Caco-2 (cell line): ENCODE measurements around the gene ZNF302. TPM values are rescaled to one million over a fixed set of nuclear protein-coding genes. Genes with fewer than 3 reads are reported as not detected.
"Not testable (repeated sequence)": the region's sequence is repeated elsewhere in the genome, so short reads cannot be mapped to it uniquely, and the experiment has no call there.

ENCODE experiments used
- BruUV-seq: library from RNA; stranded (reverse); fragments of 400-500 nt; replicated peaks from 2 replicates; lab custom pipeline; 2021; lab: Mats Ljungman, UMichigan
- CTCF ChIA-PET: fragments of 300-600 bp; sonication (Branson Sonifier 250); formaldehyde crosslinking; loops from one replicate; lab custom pipeline; 2022; ENCODE audit warnings: antibody characterized with exemption; lab: Charles Lee
- POLR2A ChIA-PET: fragments of 300-600 bp; sonication (Branson Sonifier 250); formaldehyde crosslinking; loops from one replicate; lab custom pipeline; 2022; ENCODE audit warnings: antibody characterized with exemption; lab: Charles Lee
- DNase-seq, 2 experiments: peaks; one replicate each; pipeline versions ENCODE4 v3.0.0 to v3.0.0-alpha.2; 2020 to 2022
- H3K27me3 ChIP-seq: replicated peaks from 2 replicates; pipeline ENCODE4 v1.6.0; 2011; ENCODE audit warnings: low read length; ENCODE audit not compliant: control insufficient read depth, insufficient read depth
- H3K36me3 ChIP-seq: 2 replicates; pipeline ENCODE4 v1.5.1; 2011; ENCODE audit warnings: low read length; ENCODE audit not compliant: control insufficient read depth, insufficient read depth
- H3K4me1 ChIP-seq: fragments of 250-450 bp; sonication (Bioruptor Pico); 2 replicates; pipeline ENCODE4 v1.5.1; 2020; ENCODE audit warnings: mild to moderate bottlenecking
- H3K4me3 ChIP-seq: 2 replicates; pipeline ENCODE4 v1.5.1; 2011; ENCODE audit warnings: low read depth, mild to moderate bottlenecking, control low read depth, low read length
- H3K9me3 ChIP-seq: fragments of 250-450 bp; sonication (Bioruptor Pico); 2 replicates; pipeline ENCODE4 v1.5.1; 2020; ENCODE audit warnings: mild to moderate bottlenecking, moderate library complexity
- H3K27ac Mint-ChIP-seq: one replicate; pipeline ENCODE4 v1.8.0; 2022; ENCODE audit warnings: mixed read lengths; ENCODE audit not compliant: unreplicated experiment
- H3K27me3 Mint-ChIP-seq: one replicate; pipeline ENCODE4 v1.8.0; 2022; ENCODE audit warnings: mixed read lengths; ENCODE audit not compliant: insufficient read depth, unreplicated experiment
- H3K36me3 Mint-ChIP-seq: one replicate; pipeline ENCODE4 v1.8.0; 2022; ENCODE audit warnings: mild to moderate bottlenecking, mixed read lengths; ENCODE audit not compliant: insufficient read depth, unreplicated experiment
- H3K4me1 Mint-ChIP-seq: one replicate; pipeline ENCODE4 v1.8.0; 2022; ENCODE audit warnings: low read depth, mixed read lengths; ENCODE audit not compliant: unreplicated experiment
- H3K4me3 Mint-ChIP-seq: one replicate; pipeline ENCODE4 v1.8.0; 2022; ENCODE audit warnings: mild to moderate bottlenecking, moderate library complexity, mixed read lengths; ENCODE audit not compliant: unreplicated experiment
- H3K9me3 Mint-ChIP-seq: one replicate; pipeline ENCODE4 v1.8.0; 2022; ENCODE audit warnings: mixed read lengths; ENCODE audit not compliant: unreplicated experiment
- intact Hi-C: fragments of 100-400 bp; cut with micrococcal nuclease; formaldehyde crosslinking; loops from one replicate; pipeline ENCODE4 v1.10.0; 2022; ENCODE audit not compliant: unreplicated experiment
- total RNA-seq: library from RNA; stranded (reverse); gene quantifications from 2 replicates; pipeline ENCODE4 v1.2.3, GENCODE V29; 2022
- TF ChIP-seq, protein P1 (sequence below), 2 experiments: fragments of 200-600 bp in 1 of 2; IDR thresholded peaks; 1 replicate in 1 of 2; 2 replicates in 1 of 2; pipeline versions ENCODE4 v1.5.1 to v1.8.0; 2011 to 2022; ENCODE audit warnings: antibody characterized with exemption in 1 of 2, control low read depth in 1 of 2, inconsistent platforms in 1 of 2, low read depth in 1 of 2, low read length in 1 of 2, mild to moderate bottlenecking in 1 of 2, moderate library complexity in 1 of 2; ENCODE audit not compliant: insufficient read depth in 1 of 2, severe bottlenecking in 1 of 2, unreplicated experiment in 1 of 2

ZNF302 gene
- total RNA-seq, 1 experiment from 2014 or later = 30.1 TPM

DNA sequence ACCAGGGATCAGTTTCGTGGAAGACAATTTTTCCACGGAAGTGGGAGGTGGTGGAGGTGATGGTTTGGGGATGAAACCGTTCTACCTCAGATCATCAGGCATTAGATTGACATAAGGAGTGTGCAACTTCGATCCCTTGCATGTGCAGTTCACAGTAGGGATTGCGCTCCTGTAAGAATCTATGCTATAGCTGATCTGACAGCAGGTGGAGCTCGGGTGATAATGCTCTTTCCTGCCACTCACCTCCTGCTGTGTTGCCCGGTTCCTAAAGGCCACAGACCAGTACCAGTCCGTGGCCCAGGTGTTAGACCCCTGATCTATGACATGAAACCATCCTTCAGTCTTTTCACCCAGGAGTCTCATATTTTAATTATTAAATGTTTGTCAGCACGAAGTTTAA lies 4.0 kb downstream of the ZNF302 start:
- Histone ChIP-seq H3K36me3 (peaks cover 15% of the 10 kb centered on the region), H3K4me3 (no peak overlapping the region), H3K27me3 (no peaks in the 10 kb centered on the region), H3K4me1 (0 out of 2 replicates have a peak, but pooled peaks cover 4% of the 10 kb centered on the region), H3K9me3 (peaks cover 19% of the 10 kb centered on the region)
- no peak for DNase-seq
- Mint-ChIP-seq H3K27ac (no peak overlapping the region), H3K4me1 (peaks cover 9% of the 10 kb centered on the region), H3K9me3 (peaks cover 44% of the 10 kb centered on the region), H3K4me3 (no peak overlapping the region), H3K36me3 (peaks cover 65% of the 10 kb centered on the region), H3K27me3 (no peaks in the 10 kb centered on the region)
- BruUV-seq = no TSS peak
- ChIA-PET POLR2A (no interaction called here), CTCF (no interaction called here)
- TF ChIP-seq, protein P1, sequence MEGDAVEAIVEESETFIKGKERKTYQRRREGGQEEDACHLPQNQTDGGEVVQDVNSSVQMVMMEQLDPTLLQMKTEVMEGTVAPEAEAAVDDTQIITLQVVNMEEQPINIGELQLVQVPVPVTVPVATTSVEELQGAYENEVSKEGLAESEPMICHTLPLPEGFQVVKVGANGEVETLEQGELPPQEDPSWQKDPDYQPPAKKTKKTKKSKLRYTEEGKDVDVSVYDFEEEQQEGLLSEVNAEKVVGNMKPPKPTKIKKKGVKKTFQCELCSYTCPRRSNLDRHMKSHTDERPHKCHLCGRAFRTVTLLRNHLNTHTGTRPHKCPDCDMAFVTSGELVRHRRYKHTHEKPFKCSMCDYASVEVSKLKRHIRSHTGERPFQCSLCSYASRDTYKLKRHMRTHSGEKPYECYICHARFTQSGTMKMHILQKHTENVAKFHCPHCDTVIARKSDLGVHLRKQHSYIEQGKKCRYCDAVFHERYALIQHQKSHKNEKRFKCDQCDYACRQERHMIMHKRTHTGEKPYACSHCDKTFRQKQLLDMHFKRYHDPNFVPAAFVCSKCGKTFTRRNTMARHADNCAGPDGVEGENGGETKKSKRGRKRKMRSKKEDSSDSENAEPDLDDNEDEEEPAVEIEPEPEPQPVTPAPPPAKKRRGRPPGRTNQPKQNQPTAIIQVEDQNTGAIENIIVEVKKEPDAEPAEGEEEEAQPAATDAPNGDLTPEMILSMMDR (IDR thresholded peaks at IDR 0.05; ENCODE audit: insufficient read depth in 1 of 2, low read depth in 1 of 2, low read length in 1 of 2, severe bottlenecking in 1 of 2, unreplicated experiment in 1 of 2) = no peak
- intact Hi-C loops = no loop called here

DNA sequence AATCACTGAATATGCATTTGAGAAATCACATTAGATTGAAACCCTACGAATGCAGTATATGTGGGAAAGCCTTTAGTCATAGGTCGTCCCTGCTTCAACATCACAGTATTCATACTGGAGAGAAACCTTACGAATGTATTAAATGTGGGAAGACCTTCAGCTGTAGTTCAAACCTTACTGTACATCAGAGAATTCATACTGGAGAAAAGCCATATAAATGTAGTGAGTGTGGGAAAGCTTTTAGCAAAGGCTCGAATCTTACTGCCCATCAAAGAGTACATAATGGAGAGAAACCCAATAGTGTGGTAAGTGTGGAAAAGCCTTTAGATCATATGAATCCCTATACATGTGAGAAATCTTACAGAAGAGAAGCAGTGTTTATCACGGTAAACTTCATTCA lies 7.8 kb downstream of the ZNF302 start:
- H3K27me3 ChIP-seq, POLR2A ChIA-PET, DNase-seq, H3K4me3 Mint-ChIP-seq, BruUV-seq, intact Hi-C loops, H3K27me3 Mint-ChIP-seq, H3K4me1 ChIP-seq, CTCF ChIA-PET, H3K36me3 ChIP-seq, H3K27ac Mint-ChIP-seq, H3K4me1 Mint-ChIP-seq, H3K4me3 ChIP-seq: not testable (repeated sequence)
- peaks cover 34% of the 10 kb centered on the region for H3K36me3 Mint-ChIP-seq
- peaks cover 26% of the 10 kb centered on the region for H3K9me3 ChIP-seq
- peaks cover 58% of the 10 kb centered on the region for H3K9me3 Mint-ChIP-seq

DNA sequence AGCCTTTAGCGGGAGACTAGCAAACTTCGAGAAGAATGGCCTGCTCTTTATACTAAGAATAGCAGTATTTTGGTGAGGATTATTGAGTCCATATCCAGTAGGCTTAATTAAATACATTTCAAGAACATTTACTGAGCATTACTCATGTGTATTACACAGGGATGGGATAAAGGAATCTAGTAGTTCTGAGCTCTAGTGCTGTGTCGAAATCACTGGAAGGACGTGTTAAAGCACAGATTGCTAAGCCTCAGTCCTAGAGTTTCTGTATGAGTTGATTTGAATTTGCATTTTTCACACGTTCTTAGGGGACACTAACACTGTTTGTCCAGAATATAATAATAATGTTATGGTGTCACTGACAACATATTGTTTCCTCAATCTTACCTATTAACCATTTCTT lies 9.0 kb downstream of the ZNF302 start:
- no peaks in the 10 kb centered on the region for H3K4me1 ChIP-seq
- ChIA-PET CTCF (no interaction called here), POLR2A (no interaction called here)
- peaks cover 4% of the 10 kb centered on the region for H3K27me3 Mint-ChIP-seq
- intact Hi-C loops = no loop called here
- no peaks in the 10 kb centered on the region for H3K4me1 Mint-ChIP-seq
- H3K27ac Mint-ChIP-seq = no peak overlapping the region
- H3K4me3 ChIP-seq = no peak overlapping the region
- TF ChIP-seq, protein P1 (IDR thresholded peaks at IDR 0.05; ENCODE audit: insufficient read depth in 1 of 2, low read depth in 1 of 2, low read length in 1 of 2, severe bottlenecking in 1 of 2, unreplicated experiment in 1 of 2) = no peak
- H3K36me3 ChIP-seq = peaks cover 4% of the 10 kb centered on the region; the same call in 1 of the 2 replicates
- no peak overlapping the region for H3K4me3 Mint-ChIP-seq
- peaks cover 25% of the 10 kb centered on the region for H3K36me3 Mint-ChIP-seq
- peaks cover 52% of the 10 kb centered on the region for H3K9me3 Mint-ChIP-seq
- H3K27me3 ChIP-seq = no peaks in the 10 kb centered on the region
- BruUV-seq = no TSS peak
- H3K9me3 ChIP-seq = peaks cover 26% of the 10 kb centered on the region
- no peak for DNase-seq

DNA sequence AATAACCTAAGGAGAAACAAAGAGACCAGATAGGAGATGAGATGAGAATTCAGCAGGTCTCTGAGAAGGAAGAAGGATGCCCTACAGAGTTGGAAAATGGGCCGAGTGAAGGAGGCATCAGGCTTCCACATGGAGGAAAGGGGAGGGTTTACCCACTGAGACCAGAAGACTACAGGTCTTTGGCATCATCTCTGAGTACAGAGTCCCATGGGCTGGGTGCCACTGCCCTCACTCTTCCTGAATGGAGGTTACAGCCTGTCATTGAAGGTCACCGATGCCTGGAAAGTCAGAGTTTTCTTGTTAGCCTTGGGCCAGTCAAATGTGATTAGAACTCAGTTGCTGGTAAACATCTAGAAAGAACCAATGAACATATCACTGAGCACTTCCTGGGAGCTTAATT lies 9.9 kb downstream of the ZNF302 start:
- H3K36me3 Mint-ChIP-seq = peaks cover 18% of the 10 kb centered on the region
- intact Hi-C loops = no loop called here
- H3K9me3 ChIP-seq = peaks cover 21% of the 10 kb centered on the region; the same call in 1 of the 2 replicates
- ChIA-PET CTCF (no interaction called here), POLR2A (no interaction called here)
- TF ChIP-seq, protein P1 (IDR thresholded peaks at IDR 0.05; ENCODE audit: insufficient read depth in 1 of 2, low read depth in 1 of 2, low read length in 1 of 2, severe bottlenecking in 1 of 2, unreplicated experiment in 1 of 2) = no peak
- no peak overlapping the region for H3K4me3 Mint-ChIP-seq
- DNase-seq = no peak
- H3K9me3 Mint-ChIP-seq = peaks cover 52% of the 10 kb centered on the region
- H3K27me3 Mint-ChIP-seq = peaks cover 5% of the 10 kb centered on the region
- BruUV-seq = no TSS peak
- peaks cover 2% of the 10 kb centered on the region; the same call in 1 of the 2 replicates for H3K36me3 ChIP-seq
- H3K27ac Mint-ChIP-seq = no peak overlapping the region
- no peak overlapping the region for H3K4me3 ChIP-seq
- H3K4me1 Mint-ChIP-seq = no peaks in the 10 kb centered on the region
- no peaks in the 10 kb centered on the region for H3K4me1 ChIP-seq
- H3K27me3 ChIP-seq = no peaks in the 10 kb centered on the region
